ENCODE measurements around the gene DGAT2.

Gene DGAT2

GRCh38 chr11:75733431-75734107 lies 35.0 kb upstream of the DGAT2 start:
- no peak overlapping the region for H3K4me2 ChIP-seq (ENCODE audit: insufficient read depth, low read length)
- no peak overlapping the region for H3K27ac ChIP-seq (ENCODE audit: low read length)
- ATAC-seq (ENCODE audit: insufficient read depth, low read depth) (no peak), DNase-seq (no peak)
- H3K9ac ChIP-seq (ENCODE audit: low read depth, low read length): no peak overlapping the region
- no peaks in the 10 kb centered on the region for H3K4me1 ChIP-seq (ENCODE audit: insufficient read depth, low read length)
- no peak overlapping the region for H2AFZ ChIP-seq (ENCODE audit: low read depth, low read length)
- H3K9me3 ChIP-seq (ENCODE audit: insufficient read depth, low read length, severe bottlenecking): no peaks in the 10 kb centered on the region
- H3K79me2 ChIP-seq (ENCODE audit: insufficient read depth, low read length): no peaks in the 10 kb centered on the region
- no peak overlapping the region for H3K4me3 ChIP-seq (ENCODE audit: low read depth in 1 of 2, low read length in 2 of 2)
- peaks cover 28% of the 10 kb centered on the region for H3K27me3 ChIP-seq (ENCODE audit: insufficient read depth, low read length, poor library complexity)
- no peaks in the 10 kb centered on the region for H3K36me3 ChIP-seq (ENCODE audit: insufficient read depth, low read length)
- no peaks in the 10 kb centered on the region for H4K20me1 ChIP-seq (ENCODE audit: insufficient read depth, low read length)
- TF ChIP-seq, protein P1, sequence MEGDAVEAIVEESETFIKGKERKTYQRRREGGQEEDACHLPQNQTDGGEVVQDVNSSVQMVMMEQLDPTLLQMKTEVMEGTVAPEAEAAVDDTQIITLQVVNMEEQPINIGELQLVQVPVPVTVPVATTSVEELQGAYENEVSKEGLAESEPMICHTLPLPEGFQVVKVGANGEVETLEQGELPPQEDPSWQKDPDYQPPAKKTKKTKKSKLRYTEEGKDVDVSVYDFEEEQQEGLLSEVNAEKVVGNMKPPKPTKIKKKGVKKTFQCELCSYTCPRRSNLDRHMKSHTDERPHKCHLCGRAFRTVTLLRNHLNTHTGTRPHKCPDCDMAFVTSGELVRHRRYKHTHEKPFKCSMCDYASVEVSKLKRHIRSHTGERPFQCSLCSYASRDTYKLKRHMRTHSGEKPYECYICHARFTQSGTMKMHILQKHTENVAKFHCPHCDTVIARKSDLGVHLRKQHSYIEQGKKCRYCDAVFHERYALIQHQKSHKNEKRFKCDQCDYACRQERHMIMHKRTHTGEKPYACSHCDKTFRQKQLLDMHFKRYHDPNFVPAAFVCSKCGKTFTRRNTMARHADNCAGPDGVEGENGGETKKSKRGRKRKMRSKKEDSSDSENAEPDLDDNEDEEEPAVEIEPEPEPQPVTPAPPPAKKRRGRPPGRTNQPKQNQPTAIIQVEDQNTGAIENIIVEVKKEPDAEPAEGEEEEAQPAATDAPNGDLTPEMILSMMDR (IDR thresholded peaks at IDR 0.05; ENCODE audit: borderline replicate concordance, extremely low read depth, low read length, poor library complexity, severe bottlenecking): no peak
- no peak for TF ChIP-seq EZH2 (IDR thresholded peaks at IDR 0.05; ENCODE audit: borderline replicate concordance, low read depth, low read length, severe bottlenecking)

- Histone ChIP-seq H3K27me3 (ENCODE audit: insufficient read depth, low read length, poor library complexity) (peaks cover 31% of the 10 kb centered on the region), H3K36me3 (ENCODE audit: insufficient read depth, low read length) (no peaks in the 10 kb centered on the region), H4K20me1 (ENCODE audit: insufficient read depth, low read length) (no peaks in the 10 kb centered on the region), H3K9me3 (ENCODE audit: insufficient read depth, low read length, severe bottlenecking) (no peaks in the 10 kb centered on the region), H3K4me3 (ENCODE audit: low read depth in 1 of 2, low read length in 2 of 2) (no peak overlapping the region), H3K4me1 (ENCODE audit: insufficient read depth, low read length) (no peaks in the 10 kb centered on the region), H3K79me2 (ENCODE audit: insufficient read depth, low read length) (no peaks in the 10 kb centered on the region), H3K4me2 (ENCODE audit: insufficient read depth, low read length) (no peak overlapping the region), H2AFZ (ENCODE audit: low read depth, low read length) (no peak overlapping the region), H3K9ac (ENCODE audit: low read depth, low read length) (no peak overlapping the region), H3K27ac (ENCODE audit: low read length) (no peak overlapping the region)
- no peak for DNase-seq
- ATAC-seq (ENCODE audit: insufficient read depth, low read depth): no peak
- TF ChIP-seq EZH2 (IDR thresholded peaks at IDR 0.05; ENCODE audit: borderline replicate concordance, low read depth, low read length, severe bottlenecking): no peak
- TF ChIP-seq, protein P1 (IDR thresholded peaks at IDR 0.05; ENCODE audit: borderline replicate concordance, extremely low read depth, low read length, poor library complexity, severe bottlenecking): no peak
Measured at GRCh38 chr11:75734491-75735180, 33.9 kb upstream of the DGAT2 start.

- H3K36me3 ChIP-seq (ENCODE audit: insufficient read depth, low read length): no peaks in the 10 kb centered on the region
- no peak for TF ChIP-seq EZH2 (IDR thresholded peaks at IDR 0.05; ENCODE audit: borderline replicate concordance, low read depth, low read length, severe bottlenecking)
- TF ChIP-seq, protein P1 (IDR thresholded peaks at IDR 0.05; ENCODE audit: borderline replicate concordance, extremely low read depth, low read length, poor library complexity, severe bottlenecking): no peak
- no peak overlapping the region for H3K4me2 ChIP-seq (ENCODE audit: insufficient read depth, low read length)
- H3K9ac ChIP-seq (ENCODE audit: low read depth, low read length): no peak overlapping the region
- H3K4me1 ChIP-seq (ENCODE audit: insufficient read depth, low read length): no peaks in the 10 kb centered on the region
- H3K4me3 ChIP-seq (ENCODE audit: low read depth in 1 of 2, low read length in 2 of 2): no peak overlapping the region
- H4K20me1 ChIP-seq (ENCODE audit: insufficient read depth, low read length): no peaks in the 10 kb centered on the region
- no peaks in the 10 kb centered on the region for H3K79me2 ChIP-seq (ENCODE audit: insufficient read depth, low read length)
- H3K9me3 ChIP-seq (ENCODE audit: insufficient read depth, low read length, severe bottlenecking): no peaks in the 10 kb centered on the region
- ATAC-seq (ENCODE audit: insufficient read depth, low read depth) (no peak), DNase-seq (no peak)
- no peak overlapping the region for H3K27ac ChIP-seq (ENCODE audit: low read length)
- H2AFZ ChIP-seq (ENCODE audit: low read depth, low read length): no peak overlapping the region
- peaks cover 32% of the 10 kb centered on the region for H3K27me3 ChIP-seq (ENCODE audit: insufficient read depth, low read length, poor library complexity)
Measured at GRCh38 chr11:75735181-75735845, 33.3 kb upstream of the DGAT2 start.
